Uterus (tissue), 4 donors: ENCODE measurements around the gene IFNW1. TPM values are rescaled to one million over a fixed set of nuclear protein-coding genes. Genes with fewer than 3 reads are reported as not detected.

Experiments
- DNase-seq, 2 donors: peaks; one replicate each; pipeline ENCODE4 v3.0.0-alpha.2; 2019 to 2020
- H3K27ac ChIP-seq, 2 donors: fragments of 200-600 bp; sonication (generic); 1 replicate in 1 of 2; 2 replicates in 1 of 2; pipeline ENCODE4 v1.5.1; 2016 to 2018
- H3K27me3 ChIP-seq, 2 donors: fragments of 200-600 bp; sonication (generic); one replicate each; pipeline ENCODE4 v1.5.1; 2018 to 2019; ENCODE audit warnings: control low read depth in 1 of 2
- H3K36me3 ChIP-seq, 2 donors: fragments of 200-600 bp; sonication (generic); one replicate each; pipeline ENCODE4 v1.5.1; 2019; ENCODE audit warnings: control low read depth in 1 of 2
- H3K4me1 ChIP-seq, 2 donors: fragments of 200-600 bp; sonication (generic); one replicate each; pipeline ENCODE4 v1.5.1; 2018 to 2019; ENCODE audit warnings: control low read depth in 1 of 2
- H3K4me3 ChIP-seq, 2 donors: fragments of 200-600 bp; sonication (generic); 1 replicate in 1 of 2; 2 replicates in 1 of 2; pipeline ENCODE4 v1.5.1; 2018 to 2019; ENCODE audit warnings: mild to moderate bottlenecking in 1 of 2
- H3K9me3 ChIP-seq, 2 donors: fragments of 200-600 bp; sonication (generic); one replicate each; pipeline ENCODE4 v1.5.1; 2019; ENCODE audit warnings: control low read depth in 1 of 2
- POLR2A ChIP-seq, 2 donors: fragments of 450-650 bp; IDR thresholded peaks; one replicate each; pipeline ENCODE4 v1.6.1; 2016; ENCODE audit warnings: antibody characterized with exemption in 2 of 2, mild to moderate bottlenecking in 1 of 2, moderate library complexity in 1 of 2
- intact Hi-C: fragments of 100-400 bp; cut with DNase I; formaldehyde crosslinking; loops from one replicate; pipeline ENCODE4 v1.15.1; 2023; ENCODE audit warnings: low total_unique reads
- total RNA-seq, 4 donors: library from RNA; depleted of rRNA in 3 of 4; stranded (reverse); fragments of >200 nt in 3 of 4; gene quantifications; one replicate each; pipeline versions ENCODE4 v1.1.0 to v1.2.4, GENCODE V29; 2014 to 2023
- TF ChIP-seq, protein P1 (sequence below), 4 experiments: fragments of 200-600 bp in 2 of 4; fragments of 450-650 bp in 2 of 4; sonication (generic) in 2 of 4; IDR thresholded peaks; one replicate each; pipeline ENCODE4 v1.5.1; 2016 to 2019; ENCODE audit warnings: antibody characterized with exemption in 4 of 4, mild to moderate bottlenecking in 2 of 4, moderate library complexity in 1 of 4
- donor health status: DM: yes; HTN: yes; CAD: no.

The IFNW1 gene
- total RNA-seq, 4 donors from 2014 or later, result not detected

DNA sequence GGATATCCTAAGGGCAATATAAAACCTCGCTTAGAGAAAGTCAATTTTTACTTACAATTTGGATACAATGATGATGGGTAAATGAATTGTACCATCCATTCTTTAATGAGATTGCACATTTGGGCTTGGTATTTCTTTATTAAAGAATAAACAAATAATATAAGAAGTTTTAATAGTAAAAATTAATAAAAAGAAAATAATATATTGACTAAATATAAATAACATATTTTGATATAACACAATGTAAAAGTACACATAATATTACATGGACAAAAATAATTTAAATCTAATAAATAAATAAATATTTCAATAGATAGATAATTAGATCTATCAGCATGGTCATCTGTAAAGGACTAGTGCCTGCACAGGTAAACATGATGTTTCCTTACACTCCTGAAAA lies 23.9 kb upstream of the IFNW1 start:
- DNase-seq, result no peak
- no peak overlapping the region for H3K27ac ChIP-seq
- intact Hi-C loops, result no loop called here
- H3K36me3 ChIP-seq, result no peaks in the 10 kb centered on the region
- no peak for TF ChIP-seq POLR2A (IDR thresholded peaks at IDR 0.05)
- TF ChIP-seq, protein P1, sequence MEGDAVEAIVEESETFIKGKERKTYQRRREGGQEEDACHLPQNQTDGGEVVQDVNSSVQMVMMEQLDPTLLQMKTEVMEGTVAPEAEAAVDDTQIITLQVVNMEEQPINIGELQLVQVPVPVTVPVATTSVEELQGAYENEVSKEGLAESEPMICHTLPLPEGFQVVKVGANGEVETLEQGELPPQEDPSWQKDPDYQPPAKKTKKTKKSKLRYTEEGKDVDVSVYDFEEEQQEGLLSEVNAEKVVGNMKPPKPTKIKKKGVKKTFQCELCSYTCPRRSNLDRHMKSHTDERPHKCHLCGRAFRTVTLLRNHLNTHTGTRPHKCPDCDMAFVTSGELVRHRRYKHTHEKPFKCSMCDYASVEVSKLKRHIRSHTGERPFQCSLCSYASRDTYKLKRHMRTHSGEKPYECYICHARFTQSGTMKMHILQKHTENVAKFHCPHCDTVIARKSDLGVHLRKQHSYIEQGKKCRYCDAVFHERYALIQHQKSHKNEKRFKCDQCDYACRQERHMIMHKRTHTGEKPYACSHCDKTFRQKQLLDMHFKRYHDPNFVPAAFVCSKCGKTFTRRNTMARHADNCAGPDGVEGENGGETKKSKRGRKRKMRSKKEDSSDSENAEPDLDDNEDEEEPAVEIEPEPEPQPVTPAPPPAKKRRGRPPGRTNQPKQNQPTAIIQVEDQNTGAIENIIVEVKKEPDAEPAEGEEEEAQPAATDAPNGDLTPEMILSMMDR (IDR thresholded peaks at IDR 0.05), result no peak
- H3K4me1 ChIP-seq, result no peaks in the 10 kb centered on the region
- no peak overlapping the region for H3K4me3 ChIP-seq
- no peaks in the 10 kb centered on the region for H3K27me3 ChIP-seq
- H3K9me3 ChIP-seq, result no peaks in the 10 kb centered on the region

DNA sequence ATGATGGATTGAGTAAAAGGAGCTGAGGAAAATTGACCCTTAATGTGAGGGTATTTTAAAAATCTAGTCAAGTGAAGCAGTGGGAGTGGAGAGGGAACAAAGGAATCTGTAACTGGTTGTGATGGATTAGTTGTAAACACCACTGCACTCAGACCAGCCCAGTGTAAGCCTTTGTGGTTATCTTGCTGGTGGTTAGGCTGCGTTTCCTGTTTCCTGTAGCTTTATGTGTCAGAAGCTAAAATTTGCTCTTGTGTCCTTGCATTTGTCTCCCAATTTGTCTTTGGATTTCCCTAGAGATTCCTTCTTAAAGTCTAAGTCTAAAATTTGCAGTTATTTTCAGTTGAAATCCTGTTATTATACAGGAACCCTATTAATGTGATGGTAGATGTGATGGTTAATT lies 18.5 kb upstream of the IFNW1 start:
- H3K4me1 ChIP-seq, result no peaks in the 10 kb centered on the region
- no peaks in the 10 kb centered on the region for H3K36me3 ChIP-seq
- no peak overlapping the region for H3K27ac ChIP-seq
- no peak overlapping the region for H3K4me3 ChIP-seq
- H3K27me3 ChIP-seq, result no peaks in the 10 kb centered on the region
- no peaks in the 10 kb centered on the region for H3K9me3 ChIP-seq
- DNase-seq, result no peak
- intact Hi-C loops, result no loop called here
- TF ChIP-seq, protein P1 (IDR thresholded peaks at IDR 0.05), result no peak
- TF ChIP-seq POLR2A (IDR thresholded peaks at IDR 0.05), result no peak

DNA sequence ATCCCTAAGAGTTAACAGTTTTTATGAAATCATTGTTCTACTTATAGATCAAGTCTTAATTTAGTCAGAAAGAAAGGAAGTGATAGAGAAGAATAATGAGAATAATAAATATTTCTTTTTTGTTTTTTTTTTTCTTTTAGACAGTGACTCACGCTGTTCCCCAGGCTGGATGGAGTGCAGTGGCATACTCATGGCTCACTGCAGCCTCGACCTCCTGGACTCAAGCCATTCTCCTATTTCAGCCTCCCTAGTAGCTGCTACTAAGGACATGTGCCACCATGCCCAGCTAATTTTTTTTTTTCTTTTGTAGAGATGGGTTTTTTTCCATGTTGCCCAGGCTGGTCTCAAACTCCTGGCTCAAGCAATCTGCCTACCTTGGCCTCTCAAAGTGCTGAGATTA lies 13.9 kb upstream of the IFNW1 start:
- intact Hi-C loops, result no loop called here
- no peak overlapping the region for H3K4me3 ChIP-seq
- H3K27ac ChIP-seq, result no peak overlapping the region
- DNase-seq, result no peak
- H3K9me3 ChIP-seq, result no peaks in the 10 kb centered on the region
- no peaks in the 10 kb centered on the region for H3K27me3 ChIP-seq
- H3K36me3 ChIP-seq, result no peaks in the 10 kb centered on the region
- TF ChIP-seq POLR2A (IDR thresholded peaks at IDR 0.05), result no peak
- TF ChIP-seq, protein P1 (IDR thresholded peaks at IDR 0.05), result no peak
- H3K4me1 ChIP-seq, result no peaks in the 10 kb centered on the region

DNA sequence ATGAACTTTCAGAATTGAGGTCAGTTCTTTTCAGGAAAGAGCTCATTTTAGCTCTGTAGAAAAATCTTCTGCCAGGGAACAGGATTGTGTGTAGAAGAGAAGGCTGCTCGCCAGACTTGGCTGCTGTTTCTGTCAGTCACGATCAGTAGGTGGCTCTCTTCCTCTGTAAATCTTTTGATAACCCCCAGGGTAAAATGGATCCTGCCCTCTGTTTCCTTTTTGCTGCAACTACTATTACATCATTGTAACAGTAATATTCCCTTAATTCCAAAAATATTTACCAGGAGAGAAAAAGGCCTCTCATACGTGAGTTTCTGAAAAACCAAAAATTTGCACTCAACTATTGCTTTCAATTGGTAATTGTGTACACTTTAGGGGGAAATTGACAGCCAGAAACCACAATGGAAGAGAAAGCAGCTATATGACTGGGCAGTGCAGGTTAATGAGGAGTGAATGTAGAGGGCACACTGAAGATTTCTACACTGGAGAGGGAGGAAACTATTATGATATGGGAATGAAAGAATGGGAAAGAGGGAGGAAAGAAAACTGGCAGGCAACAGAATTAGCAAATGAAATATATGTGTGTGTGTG lies 12.5 kb upstream of the IFNW1 start:
- TF ChIP-seq POLR2A (IDR thresholded peaks at IDR 0.05), result no peak
- TF ChIP-seq, protein P1 (IDR thresholded peaks at IDR 0.05), result no peak
- no peak for DNase-seq

DNA sequence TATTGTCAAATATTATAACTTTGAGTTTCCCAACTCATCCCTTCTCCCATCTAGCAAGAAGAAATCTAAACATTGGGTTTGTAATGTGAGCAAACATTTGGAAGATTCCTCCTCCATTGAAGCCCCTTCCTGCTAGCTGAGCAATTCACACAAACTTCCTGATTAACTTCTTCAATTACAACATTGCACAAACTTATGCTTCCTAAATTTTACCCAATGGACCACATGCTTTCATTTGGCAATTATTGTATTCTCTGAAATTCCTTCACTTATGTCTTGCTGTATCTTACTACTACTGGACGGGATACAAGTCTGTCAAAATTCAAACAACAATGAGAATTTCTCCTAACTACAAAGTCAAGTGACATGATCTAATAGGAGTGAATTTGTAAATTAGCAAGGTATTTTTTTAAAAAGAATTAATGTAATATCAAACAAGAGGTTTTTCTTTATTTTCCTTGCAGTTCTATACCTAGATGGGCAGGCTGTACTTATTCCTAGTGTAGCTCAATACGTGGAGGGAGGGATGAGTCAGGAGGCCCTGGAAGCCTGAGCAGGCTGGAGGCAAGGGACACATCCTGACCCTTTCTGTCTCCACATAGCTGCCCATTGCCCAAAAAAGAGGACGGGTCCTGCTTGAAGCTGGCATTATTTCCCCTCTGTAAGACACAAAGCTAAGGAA lies 11.8 kb upstream of the IFNW1 start:
- Histone ChIP-seq H3K4me1 (no peaks in the 10 kb centered on the region), H3K36me3 (no peaks in the 10 kb centered on the region), H3K4me3 (no peak overlapping the region), H3K27ac (no peak overlapping the region), H3K27me3 (no peaks in the 10 kb centered on the region), H3K9me3 (peaks cover 0 to under 1% of the 10 kb centered on the region in 2 donors)
- intact Hi-C loops, result no loop called here
- TF ChIP-seq, protein P1 (IDR thresholded peaks at IDR 0.05), result no peak
- no peak for TF ChIP-seq POLR2A (IDR thresholded peaks at IDR 0.05)
- DNase-seq, result no peak

More for the DNA sequence above, 12.5 kb upstream of the IFNW1 start:
- Histone ChIP-seq H3K4me3 (no peak overlapping the region), H3K9me3 (no peaks in the 10 kb centered on the region), H3K4me1 (no peaks in the 10 kb centered on the region), H3K27me3 (no peaks in the 10 kb centered on the region), H3K27ac (no peak overlapping the region), H3K36me3 (no peaks in the 10 kb centered on the region)
- intact Hi-C loops, result no loop called here
